HEK293 (cell line): ENCODE results near the gene PDCD4.
A peak's percentile ranks its signal among the peaks of the same experiment; 100 is the strongest.

Experiments used
- BCL6B ChIP-seq: fragments of 450-650 bp; formaldehyde crosslinking; IDR thresholded peaks from 2 replicates; pipeline ENCODE4 v1.5.1; 2017; ENCODE audit warnings: missing biosample characterization, missing genetic modification characterization
- CTCF ChIP-seq: fragments of 450-650 bp; formaldehyde crosslinking; IDR thresholded peaks from 2 replicates; pipeline ENCODE4 v1.5.1; 2016; ENCODE audit warnings: missing biosample characterization, missing genetic modification characterization
- GFI1B ChIP-seq: fragments of 450-650 bp; formaldehyde crosslinking; IDR thresholded peaks from 2 replicates; pipeline ENCODE4 v1.5.1; 2016; ENCODE audit warnings: missing biosample characterization, missing genetic modification characterization
- GLI2 ChIP-seq: fragments of 450-650 bp; formaldehyde crosslinking; IDR thresholded peaks from 2 replicates; pipeline ENCODE4; 2017; ENCODE audit warnings: missing biosample characterization, missing genetic modification characterization, low read depth, borderline replicate concordance
- HOXC10 ChIP-seq: sonication (generic); formaldehyde crosslinking; IDR thresholded peaks from 2 replicates; pipeline ENCODE4 v1.8.1; 2023; ENCODE audit warnings: mild to moderate bottlenecking, missing genetic modification reagents
- IKZF3 ChIP-seq: fragments of 450-650 bp; IDR thresholded peaks from 2 replicates; pipeline ENCODE4 v1.5.0; 2018; ENCODE audit warnings: missing biosample characterization, mild to moderate bottlenecking, missing genetic modification characterization, moderate library complexity
- MYNN ChIP-seq: fragments of 450-650 bp; formaldehyde crosslinking; IDR thresholded peaks from 2 replicates; pipeline ENCODE4 v1.5.1; 2016; ENCODE audit warnings: missing biosample characterization, missing genetic modification characterization, borderline replicate concordance
- PRDM1 ChIP-seq: fragments of 450-650 bp; formaldehyde crosslinking; IDR thresholded peaks from 2 replicates; pipeline ENCODE4; 2016; ENCODE audit warnings: missing biosample characterization, missing genetic modification characterization
- REST ChIP-seq: fragments of 450-650 bp; formaldehyde crosslinking; IDR thresholded peaks from 2 replicates; pipeline ENCODE4 v1.5.1; 2016; ENCODE audit warnings: missing biosample characterization, missing genetic modification characterization
- ZBTB48 ChIP-seq: fragments of 450-650 bp; formaldehyde crosslinking; IDR thresholded peaks from 2 replicates; pipeline ENCODE4 v1.5.1; 2016; ENCODE audit warnings: missing biosample characterization, missing genetic modification characterization
- ZBTB7A ChIP-seq: fragments of 450-650 bp; formaldehyde crosslinking; IDR thresholded peaks from 2 replicates; pipeline ENCODE4 v1.5.1; 2016; ENCODE audit warnings: low read depth, missing biosample characterization, missing genetic modification characterization
- ZNF132 ChIP-seq: fragments of 450-650 bp; formaldehyde crosslinking; IDR thresholded peaks from 2 replicates; pipeline ENCODE4 v1.5.1; 2017; ENCODE audit warnings: missing biosample characterization, missing genetic modification characterization, borderline replicate concordance
- ZNF155 ChIP-seq: fragments of 450-650 bp; formaldehyde crosslinking; IDR thresholded peaks from 2 replicates; pipeline ENCODE4 v1.5.1; 2016; ENCODE audit warnings: missing biosample characterization, missing genetic modification characterization
- ZNF16 ChIP-seq: fragments of 450-650 bp; formaldehyde crosslinking; IDR thresholded peaks from 2 replicates; pipeline ENCODE4 v1.5.1; 2016; ENCODE audit warnings: low read depth, missing biosample characterization, missing genetic modification characterization
- ZNF169 ChIP-seq: fragments of 450-650 bp; formaldehyde crosslinking; IDR thresholded peaks from 2 replicates; pipeline ENCODE4 v1.5.1; 2016; ENCODE audit warnings: missing biosample characterization, missing genetic modification characterization
- ZNF311 ChIP-seq: fragments of 450-650 bp; formaldehyde crosslinking; IDR thresholded peaks from 2 replicates; pipeline ENCODE4 v1.5.1; 2017; ENCODE audit warnings: missing biosample characterization, missing genetic modification characterization, borderline replicate concordance
- ZNF37A ChIP-seq: fragments of 450-650 bp; IDR thresholded peaks from 2 replicates; pipeline ENCODE4 v1.5.1; 2018; ENCODE audit warnings: missing biosample characterization, missing genetic modification characterization
- ZNF423 ChIP-seq: fragments of 450-650 bp; formaldehyde crosslinking; IDR thresholded peaks from 2 replicates; pipeline ENCODE4 v1.5.1; 2016; ENCODE audit warnings: missing biosample characterization, missing genetic modification characterization
- ZNF488 ChIP-seq: fragments of 450-650 bp; formaldehyde crosslinking; IDR thresholded peaks from 2 replicates; pipeline ENCODE4 v1.5.1; 2016; ENCODE audit warnings: missing biosample characterization, missing genetic modification characterization
- ZNF530 ChIP-seq: fragments of 450-650 bp; formaldehyde crosslinking; IDR thresholded peaks from 2 replicates; pipeline ENCODE4 v1.5.1; 2016; ENCODE audit warnings: low read depth, missing biosample characterization, missing genetic modification characterization
- ZNF610 ChIP-seq: fragments of 450-650 bp; formaldehyde crosslinking; IDR thresholded peaks from 2 replicates; pipeline ENCODE4 v1.5.1; 2016; ENCODE audit warnings: missing biosample characterization, missing genetic modification characterization, borderline replicate concordance
- ZNF654 ChIP-seq: fragments of 450-650 bp; formaldehyde crosslinking; IDR thresholded peaks from 2 replicates; pipeline ENCODE4 v1.5.1; 2016; ENCODE audit warnings: low read depth, missing biosample characterization, missing genetic modification characterization
- ZNF658 ChIP-seq: fragments of 450-650 bp; formaldehyde crosslinking; IDR thresholded peaks from 2 replicates; pipeline ENCODE4; 2016; ENCODE audit warnings: missing biosample characterization, missing genetic modification characterization
- ZNF660 ChIP-seq: fragments of 450-650 bp; IDR thresholded peaks from 2 replicates; pipeline ENCODE4 v1.5.1; 2018; ENCODE audit warnings: missing biosample characterization, mild to moderate bottlenecking, missing genetic modification characterization
- ZNF76 ChIP-seq: fragments of 450-650 bp; formaldehyde crosslinking; IDR thresholded peaks from 2 replicates; pipeline ENCODE4; 2016; ENCODE audit warnings: low read depth, missing biosample characterization, missing genetic modification characterization, borderline replicate concordance
- ZNF843 ChIP-seq: fragments of 450-650 bp; formaldehyde crosslinking; IDR thresholded peaks from 2 replicates; pipeline ENCODE4 v1.5.1; 2016; ENCODE audit warnings: missing biosample characterization, missing genetic modification characterization
- ZSCAN18 ChIP-seq: fragments of 450-650 bp; formaldehyde crosslinking; IDR thresholded peaks from 2 replicates; pipeline ENCODE4 v1.5.1; 2016; ENCODE audit warnings: missing biosample characterization, missing genetic modification characterization
- TF ChIP-seq, protein P1 (sequence below): fragments of 450-650 bp; formaldehyde crosslinking; IDR thresholded peaks from 2 replicates; pipeline ENCODE4 v1.5.1; 2016; ENCODE audit warnings: missing biosample characterization, missing genetic modification characterization
- TF ChIP-seq, protein P2 (sequence below): fragments of 450-650 bp; formaldehyde crosslinking; IDR thresholded peaks from 2 replicates; pipeline ENCODE4 v1.5.1; 2016; ENCODE audit warnings: missing biosample characterization, missing genetic modification characterization

PDCD4 gene

GRCh38 chr10:110918643-110919348 lies 47.1 kb downstream of the PDCD4 start, which contains the start of gene BBIP1 (continued):
- TF ChIP-seq, protein P1, sequence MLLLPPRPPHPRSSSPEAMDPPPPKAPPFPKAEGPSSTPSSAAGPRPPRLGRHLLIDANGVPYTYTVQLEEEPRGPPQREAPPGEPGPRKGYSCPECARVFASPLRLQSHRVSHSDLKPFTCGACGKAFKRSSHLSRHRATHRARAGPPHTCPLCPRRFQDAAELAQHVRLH (tag by site-specific recombination) = peak; percentile 92
- TF ChIP-seq BCL6B (tag by site-specific recombination) (no peak), ZNF155 (tag by site-specific recombination) (no peak), ZNF658 (tag by site-specific recombination) (no peak), GLI2 (no peak), IKZF3 (peak; percentile 96), ZNF610 (tag by site-specific recombination) (peak; percentile 81; the same call in 1 of the 2 replicates), ZNF16 (tag by site-specific recombination) (no peak), ZNF76 (tag by site-specific recombination) (peak; percentile 86), HOXC10 (no peak), ZBTB48 (tag by site-specific recombination) (peak; percentile 92), ZSCAN18 (tag by site-specific recombination) (0 out of 2 replicates have a peak, but pooled peaks have one; percentile 41), GFI1B (tag by site-specific recombination) (no peak), ZNF37A (tag by site-specific recombination) (no peak), ZNF169 (tag by site-specific recombination) (no peak), ZNF654 (tag by site-specific recombination) (no peak), REST (tag by site-specific recombination) (0 out of 2 replicates have a peak, but pooled peaks have one; percentile 43), CTCF (tag by site-specific recombination) (no peak), ZNF660 (tag by site-specific recombination) (peak; percentile 26), PRDM1 (tag by site-specific recombination) (no peak), ZNF423 (tag by site-specific recombination) (peak; percentile 82), ZNF488 (tag by site-specific recombination) (no peak), ZNF843 (no peak), ZBTB7A (tag by site-specific recombination) (peak; percentile 87), ZNF311 (no peak), ZNF530 (tag by site-specific recombination) (no peak), MYNN (tag by site-specific recombination) (peak; percentile 83), ZNF132 (no peak)
- TF ChIP-seq, protein P2, sequence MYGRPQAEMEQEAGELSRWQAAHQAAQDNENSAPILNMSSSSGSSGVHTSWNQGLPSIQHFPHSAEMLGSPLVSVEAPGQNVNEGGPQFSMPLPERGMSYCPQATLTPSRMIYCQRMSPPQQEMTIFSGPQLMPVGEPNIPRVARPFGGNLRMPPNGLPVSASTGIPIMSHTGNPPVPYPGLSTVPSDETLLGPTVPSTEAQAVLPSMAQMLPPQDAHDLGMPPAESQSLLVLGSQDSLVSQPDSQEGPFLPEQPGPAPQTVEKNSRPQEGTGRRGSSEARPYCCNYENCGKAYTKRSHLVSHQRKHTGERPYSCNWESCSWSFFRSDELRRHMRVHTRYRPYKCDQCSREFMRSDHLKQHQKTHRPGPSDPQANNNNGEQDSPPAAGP = no peak; the same call in 1 of the 2 replicates
